ENCODE measurements around the gene BUB1. TPM values are rescaled to one million over a fixed set of nuclear protein-coding genes. Genes with fewer than 3 reads are reported as not detected.
"Not testable (repeated sequence)": the region's sequence is repeated elsewhere in the genome, so short reads cannot be mapped to it uniquely, and the experiment has no call there.

The BUB1 gene
- total RNA-seq, 2 donors from 2014 or later, result 14.7 to 47.3 TPM

GRCh38 chr2:110638952-110639695 lies 38.7 kb downstream of the BUB1 start:
- H3K27ac ChIP-seq, result no peak overlapping the region
- H3K4me3 ChIP-seq, result no peak overlapping the region
- TF ChIP-seq, protein P1, sequence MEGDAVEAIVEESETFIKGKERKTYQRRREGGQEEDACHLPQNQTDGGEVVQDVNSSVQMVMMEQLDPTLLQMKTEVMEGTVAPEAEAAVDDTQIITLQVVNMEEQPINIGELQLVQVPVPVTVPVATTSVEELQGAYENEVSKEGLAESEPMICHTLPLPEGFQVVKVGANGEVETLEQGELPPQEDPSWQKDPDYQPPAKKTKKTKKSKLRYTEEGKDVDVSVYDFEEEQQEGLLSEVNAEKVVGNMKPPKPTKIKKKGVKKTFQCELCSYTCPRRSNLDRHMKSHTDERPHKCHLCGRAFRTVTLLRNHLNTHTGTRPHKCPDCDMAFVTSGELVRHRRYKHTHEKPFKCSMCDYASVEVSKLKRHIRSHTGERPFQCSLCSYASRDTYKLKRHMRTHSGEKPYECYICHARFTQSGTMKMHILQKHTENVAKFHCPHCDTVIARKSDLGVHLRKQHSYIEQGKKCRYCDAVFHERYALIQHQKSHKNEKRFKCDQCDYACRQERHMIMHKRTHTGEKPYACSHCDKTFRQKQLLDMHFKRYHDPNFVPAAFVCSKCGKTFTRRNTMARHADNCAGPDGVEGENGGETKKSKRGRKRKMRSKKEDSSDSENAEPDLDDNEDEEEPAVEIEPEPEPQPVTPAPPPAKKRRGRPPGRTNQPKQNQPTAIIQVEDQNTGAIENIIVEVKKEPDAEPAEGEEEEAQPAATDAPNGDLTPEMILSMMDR (IDR thresholded peaks at IDR 0.05), result no peak
- no peaks in the 10 kb centered on the region for H3K36me3 ChIP-seq
- H3K9ac ChIP-seq (ENCODE audit: low read depth in 2 of 2, low read length in 2 of 2), result no peak overlapping the region
- DNase-seq, result no peak
- H3K27me3 ChIP-seq, result no peaks in the 10 kb centered on the region
- intact Hi-C loops (cut with DNase I), result no loop called here
- no peaks in the 10 kb centered on the region for H3K9me3 ChIP-seq
- H3K4me1 ChIP-seq, result no peaks in the 10 kb centered on the region

- H3K27ac ChIP-seq, result no peak overlapping the region
- no peaks in the 10 kb centered on the region for H3K9me3 ChIP-seq
- no peaks in the 10 kb centered on the region for H3K27me3 ChIP-seq
- no peaks in the 10 kb centered on the region for H3K4me1 ChIP-seq
- TF ChIP-seq, protein P1 (IDR thresholded peaks at IDR 0.05), result no peak
- H3K4me3 ChIP-seq, result no peak overlapping the region
- no peak for DNase-seq
- intact Hi-C loops (cut with DNase I), result no loop called here
- H3K36me3 ChIP-seq, result no peaks in the 10 kb centered on the region
- H3K9ac ChIP-seq (ENCODE audit: low read depth in 2 of 2, low read length in 2 of 2), result no peak overlapping the region
These were observed 39.9 kb downstream of the BUB1 start for GRCh38 chr2:110638004-110638403.

GRCh38 chr2:110637093-110637492 lies 40.8 kb downstream of the BUB1 start:
- no peak overlapping the region for H3K9ac ChIP-seq (ENCODE audit: low read depth in 2 of 2, low read length in 2 of 2)
- H3K9me3 ChIP-seq, result no peaks in the 10 kb centered on the region
- intact Hi-C loops (cut with DNase I), result no loop called here
- H3K4me1 ChIP-seq, result no peaks in the 10 kb centered on the region
- DNase-seq, result no peak
- no peak overlapping the region for H3K4me3 ChIP-seq
- TF ChIP-seq, protein P1 (IDR thresholded peaks at IDR 0.05), result no peak
- no peak overlapping the region for H3K27ac ChIP-seq
- H3K27me3 ChIP-seq, result no peaks in the 10 kb centered on the region
- no peaks in the 10 kb centered on the region for H3K36me3 ChIP-seq

- intact Hi-C loops (cut with DNase I); H3K4me1 ChIP-seq: not testable (repeated sequence)
These were observed 41.8 kb downstream of the BUB1 start for GRCh38 chr2:110635949-110636628.

DNA sequence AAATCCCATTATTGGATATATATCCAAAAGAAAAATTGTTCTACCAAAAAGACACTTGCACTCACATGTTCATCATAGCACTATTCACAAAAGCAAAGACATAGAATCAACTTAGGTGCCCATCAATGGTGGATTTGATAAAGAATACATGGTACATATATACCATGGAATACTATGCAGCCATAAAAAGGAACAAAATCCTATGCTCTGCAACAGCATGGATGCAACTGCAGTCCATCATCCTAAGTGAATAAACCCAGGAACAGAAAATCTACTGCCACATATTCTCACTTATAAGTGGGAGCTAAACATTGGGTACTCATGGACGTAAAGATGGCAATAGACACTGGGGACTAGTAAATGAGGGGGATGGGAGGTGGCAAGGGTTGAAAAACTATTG lies 50.5 kb downstream of the BUB1 start:
- H3K27me3 ChIP-seq; DNase-seq; H3K4me1 ChIP-seq; H3K9ac ChIP-seq (ENCODE audit: low read depth in 2 of 2, low read length in 2 of 2); H3K9me3 ChIP-seq; H3K27ac ChIP-seq; H3K4me3 ChIP-seq; intact Hi-C loops (cut with DNase I); H3K36me3 ChIP-seq: not testable (repeated sequence)

More at GRCh38 chr2:110635949-110636628, 41.8 kb downstream of the BUB1 start:
- H3K9ac ChIP-seq (ENCODE audit: low read depth in 2 of 2, low read length in 2 of 2); DNase-seq; H3K27ac ChIP-seq; H3K9me3 ChIP-seq; H3K27me3 ChIP-seq; H3K36me3 ChIP-seq; H3K4me3 ChIP-seq: not testable (repeated sequence)

DNA sequence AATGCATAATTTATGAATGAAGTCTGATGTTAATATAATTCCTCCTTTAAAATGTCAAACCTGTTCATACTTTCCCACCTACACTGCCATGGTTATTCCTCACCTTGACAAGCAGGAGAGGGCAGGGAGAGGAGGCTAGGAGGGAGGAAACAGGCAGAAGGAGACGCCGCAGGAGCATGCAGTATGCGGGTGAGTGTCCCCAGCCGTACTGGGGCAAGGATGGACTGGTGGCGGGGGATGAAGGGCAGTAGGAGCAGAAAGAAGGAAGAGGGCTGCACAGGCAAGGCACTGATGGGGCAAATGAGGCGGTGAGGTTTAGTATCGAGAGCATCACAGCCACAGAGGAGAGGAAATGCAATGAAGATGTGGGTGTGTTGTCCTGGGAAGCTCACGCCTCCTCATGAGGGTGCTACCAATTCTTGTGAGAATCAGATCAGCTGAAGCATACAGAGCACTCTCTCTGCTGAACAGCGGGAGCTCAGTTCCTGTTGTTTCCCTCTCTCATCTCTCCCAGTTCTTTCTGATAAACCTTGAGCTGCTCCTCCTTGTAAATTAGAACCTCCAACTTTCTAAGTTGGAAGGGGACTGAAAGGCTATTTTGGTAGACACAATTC lies 58.4 kb downstream of the BUB1 start:
- DNase-seq; H3K9ac ChIP-seq (ENCODE audit: low read depth in 2 of 2, low read length in 2 of 2); H3K36me3 ChIP-seq; H3K27ac ChIP-seq; H3K4me3 ChIP-seq; H3K4me1 ChIP-seq; H3K27me3 ChIP-seq; intact Hi-C loops (cut with DNase I); H3K9me3 ChIP-seq: not testable (repeated sequence)

GRCh38 chr2:110613927-110614326 lies 63.9 kb downstream of the BUB1 start:
- H3K27me3 ChIP-seq; H3K27ac ChIP-seq; H3K4me3 ChIP-seq; H3K9ac ChIP-seq (ENCODE audit: low read depth in 2 of 2, low read length in 2 of 2); DNase-seq; intact Hi-C loops (cut with DNase I); H3K36me3 ChIP-seq; H3K4me1 ChIP-seq; H3K9me3 ChIP-seq: not testable (repeated sequence)

DNA sequence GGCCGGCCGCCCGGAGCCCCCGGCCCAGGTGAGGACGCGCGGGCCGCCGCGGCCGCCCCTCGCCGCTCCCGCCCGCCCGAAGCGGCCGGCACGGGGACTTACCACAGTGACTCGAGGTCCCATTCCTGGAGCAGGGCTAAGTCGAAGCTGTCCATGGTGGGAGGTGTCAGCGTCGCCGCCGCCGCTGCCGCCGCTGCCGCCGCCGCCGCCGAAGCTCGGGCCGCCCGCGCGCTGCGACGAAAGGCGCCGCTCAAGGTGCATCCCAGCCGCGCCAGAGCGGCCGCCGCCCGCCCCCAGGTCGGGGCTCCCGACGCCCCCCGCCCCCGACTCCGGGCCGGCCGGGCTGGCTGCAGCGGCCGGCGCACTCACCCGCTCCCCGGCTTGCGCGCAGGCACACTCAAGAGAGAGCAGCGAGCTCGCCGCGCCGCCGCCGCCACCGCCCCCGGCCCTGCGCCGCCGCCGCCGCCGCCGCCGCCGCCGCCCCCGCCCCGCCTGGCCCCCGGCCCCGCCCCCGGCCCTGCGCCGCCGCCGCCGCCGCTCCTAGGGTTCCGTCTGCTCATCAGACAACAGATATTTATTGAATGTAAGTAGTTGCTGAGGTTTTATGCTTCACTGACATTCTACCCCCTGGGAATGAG lies 67.1 kb downstream of the BUB1 start:
- H3K36me3 ChIP-seq; H3K27me3 ChIP-seq; H3K27ac ChIP-seq; H3K4me3 ChIP-seq; H3K9me3 ChIP-seq; H3K9ac ChIP-seq (ENCODE audit: low read depth in 2 of 2, low read length in 2 of 2); DNase-seq; intact Hi-C loops (cut with DNase I); H3K4me1 ChIP-seq: not testable (repeated sequence)

GRCh38 chr2:110609843-110610612 lies 67.8 kb downstream of the BUB1 start:
- H3K9ac ChIP-seq (ENCODE audit: low read depth in 2 of 2, low read length in 2 of 2); H3K36me3 ChIP-seq; H3K9me3 ChIP-seq; intact Hi-C loops (cut with DNase I); H3K27ac ChIP-seq; H3K27me3 ChIP-seq; H3K4me1 ChIP-seq; DNase-seq; H3K4me3 ChIP-seq: not testable (repeated sequence)
